Activated naive CD8-positive, alpha-beta T cell treated with anti-CD3 and anti-CD28 coated beads for 36 hours (primary cell): Measurements from ENCODE around the gene CEMIP. TPM values are rescaled to one million over a fixed set of nuclear protein-coding genes. Genes with fewer than 3 reads are reported as not detected.

Source experiments
- DNase-seq: peaks from one replicate; pipeline ENCODE4 v3.0.0; 2021
- H3K27ac Mint-ChIP-seq: one replicate; pipeline ENCODE4 v1.8.0; 2022; ENCODE audit warnings: mild to moderate bottlenecking, moderate library complexity, mixed read lengths
- H3K27me3 Mint-ChIP-seq: one replicate; pipeline ENCODE4 v1.8.0; 2022; ENCODE audit warnings: mild to moderate bottlenecking, mixed read lengths
- H3K36me3 Mint-ChIP-seq: one replicate; pipeline ENCODE4 v1.8.0; 2021; ENCODE audit warnings: mild to moderate bottlenecking, mixed read lengths
- H3K4me1 Mint-ChIP-seq: one replicate; pipeline ENCODE4 v1.8.0; 2021; ENCODE audit warnings: mixed read lengths
- H3K4me3 Mint-ChIP-seq: one replicate; pipeline ENCODE4 v1.8.0; 2022; ENCODE audit warnings: mild to moderate bottlenecking, moderate library complexity, mixed read lengths
- H3K9me3 Mint-ChIP-seq: one replicate; pipeline ENCODE4 v1.8.0; 2022; ENCODE audit warnings: mixed read lengths
- total RNA-seq, 2 experiments: library from RNA; stranded (reverse); gene quantifications; one replicate each; pipeline ENCODE4 v1.2.3, GENCODE V29; 2021

CEMIP gene
- total RNA-seq, 2 experiments from 2014 or later = not detected

GRCh38 chr15:80934761-80935221 is 155.6 kb downstream of the CEMIP start:
- DNase-seq = no peak
- no peaks in the 10 kb centered on the region for H3K9me3 Mint-ChIP-seq
- H3K4me3 Mint-ChIP-seq = no peak overlapping the region
- peaks cover 6% of the 10 kb centered on the region for H3K36me3 Mint-ChIP-seq
- H3K27me3 Mint-ChIP-seq = no peaks in the 10 kb centered on the region
- H3K27ac Mint-ChIP-seq = no peak overlapping the region
- H3K4me1 Mint-ChIP-seq = peaks cover 5% of the 10 kb centered on the region

GRCh38 chr15:80936288-80937078 is 157.3 kb downstream of the CEMIP start:
- Mint-ChIP-seq H3K27me3 (no peaks in the 10 kb centered on the region), H3K4me3 (no peak overlapping the region), H3K27ac (no peak overlapping the region), H3K36me3 (peaks cover 4% of the 10 kb centered on the region), H3K9me3 (no peaks in the 10 kb centered on the region), H3K4me1 (peaks cover 5% of the 10 kb centered on the region)
- DNase-seq = no peak

GRCh38 chr15:80937718-80938117 is 158.5 kb downstream of the CEMIP start:
- no peak for DNase-seq
- Mint-ChIP-seq H3K36me3 (peaks cover 4% of the 10 kb centered on the region), H3K4me3 (no peak overlapping the region), H3K4me1 (peaks cover 5% of the 10 kb centered on the region), H3K9me3 (no peaks in the 10 kb centered on the region), H3K27me3 (no peaks in the 10 kb centered on the region), H3K27ac (no peak overlapping the region)

- no peak for DNase-seq
- H3K36me3 Mint-ChIP-seq = peaks cover 10% of the 10 kb centered on the region
- no peaks in the 10 kb centered on the region for H3K27me3 Mint-ChIP-seq
- H3K9me3 Mint-ChIP-seq = no peaks in the 10 kb centered on the region
- H3K4me1 Mint-ChIP-seq = peaks cover 5% of the 10 kb centered on the region
- no peak overlapping the region for H3K27ac Mint-ChIP-seq
- H3K4me3 Mint-ChIP-seq = no peak overlapping the region
Observed at GRCh38 chr15:80939216-80939615, 160.0 kb downstream of the CEMIP start.

- H3K4me3 Mint-ChIP-seq = no peak overlapping the region
- H3K27ac Mint-ChIP-seq = no peak overlapping the region
- H3K27me3 Mint-ChIP-seq = no peaks in the 10 kb centered on the region
- DNase-seq = no peak
- peaks cover 7% of the 10 kb centered on the region for H3K36me3 Mint-ChIP-seq
- no peaks in the 10 kb centered on the region for H3K9me3 Mint-ChIP-seq
- no peaks in the 10 kb centered on the region for H3K4me1 Mint-ChIP-seq
Observed at GRCh38 chr15:80940331-80940730, 161.2 kb downstream of the CEMIP start.

- Mint-ChIP-seq H3K4me1 (no peaks in the 10 kb centered on the region), H3K9me3 (no peaks in the 10 kb centered on the region), H3K27ac (no peak overlapping the region), H3K27me3 (no peaks in the 10 kb centered on the region), H3K36me3 (peaks cover 7% of the 10 kb centered on the region), H3K4me3 (no peak overlapping the region)
- no peak for DNase-seq
Observed at GRCh38 chr15:80940851-80941250, 161.7 kb downstream of the CEMIP start.

GRCh38 chr15:80942266-80942665 is 163.1 kb downstream of the CEMIP start:
- Mint-ChIP-seq H3K4me1 (no peaks in the 10 kb centered on the region), H3K4me3 (no peak overlapping the region), H3K36me3 (peaks cover 8% of the 10 kb centered on the region), H3K9me3 (no peaks in the 10 kb centered on the region), H3K27me3 (no peaks in the 10 kb centered on the region), H3K27ac (no peak overlapping the region)
- no peak for DNase-seq

GRCh38 chr15:80942746-80943565 is 163.8 kb downstream of the CEMIP start:
- H3K27me3 Mint-ChIP-seq = no peaks in the 10 kb centered on the region
- no peak overlapping the region for H3K27ac Mint-ChIP-seq
- no peaks in the 10 kb centered on the region for H3K4me1 Mint-ChIP-seq
- H3K4me3 Mint-ChIP-seq = no peak overlapping the region
- H3K9me3 Mint-ChIP-seq = no peaks in the 10 kb centered on the region
- no peak for DNase-seq
- H3K36me3 Mint-ChIP-seq = peaks cover 11% of the 10 kb centered on the region

GRCh38 chr15:80944818-80945217 is 165.6 kb downstream of the CEMIP start:
- no peak for DNase-seq
- H3K4me3 Mint-ChIP-seq = no peak overlapping the region
- no peaks in the 10 kb centered on the region for H3K4me1 Mint-ChIP-seq
- H3K9me3 Mint-ChIP-seq = no peaks in the 10 kb centered on the region
- no peak overlapping the region for H3K27ac Mint-ChIP-seq
- H3K27me3 Mint-ChIP-seq = no peaks in the 10 kb centered on the region
- peaks cover 13% of the 10 kb centered on the region for H3K36me3 Mint-ChIP-seq

- H3K4me1 Mint-ChIP-seq = peaks cover under 1% of the 10 kb centered on the region
- no peaks in the 10 kb centered on the region for H3K27me3 Mint-ChIP-seq
- H3K9me3 Mint-ChIP-seq = no peaks in the 10 kb centered on the region
- peaks cover 13% of the 10 kb centered on the region for H3K36me3 Mint-ChIP-seq
- no peak for DNase-seq
- no peak overlapping the region for H3K27ac Mint-ChIP-seq
- no peak overlapping the region for H3K4me3 Mint-ChIP-seq
Observed at GRCh38 chr15:80945605-80946004, 166.4 kb downstream of the CEMIP start.

GRCh38 chr15:80946576-80946975 is 167.4 kb downstream of the CEMIP start:
- Mint-ChIP-seq H3K9me3 (no peaks in the 10 kb centered on the region), H3K4me1 (peaks cover 3% of the 10 kb centered on the region), H3K27ac (no peak overlapping the region), H3K36me3 (peaks cover 18% of the 10 kb centered on the region), H3K27me3 (no peaks in the 10 kb centered on the region), H3K4me3 (no peak overlapping the region)
- no peak for DNase-seq

- H3K4me1 Mint-ChIP-seq = peaks cover 3% of the 10 kb centered on the region
- no peak for DNase-seq
- peaks cover 14% of the 10 kb centered on the region for H3K36me3 Mint-ChIP-seq
- H3K9me3 Mint-ChIP-seq = no peaks in the 10 kb centered on the region
- no peak overlapping the region for H3K27ac Mint-ChIP-seq
- no peak overlapping the region for H3K4me3 Mint-ChIP-seq
- no peaks in the 10 kb centered on the region for H3K27me3 Mint-ChIP-seq
Observed at GRCh38 chr15:80948651-80949292, 169.6 kb downstream of the CEMIP start.

GRCh38 chr15:80949756-80950155 is 170.6 kb downstream of the CEMIP start:
- H3K27ac Mint-ChIP-seq = no peak overlapping the region
- DNase-seq = no peak
- peaks cover 12% of the 10 kb centered on the region for H3K36me3 Mint-ChIP-seq
- H3K4me3 Mint-ChIP-seq = no peak overlapping the region
- no peaks in the 10 kb centered on the region for H3K9me3 Mint-ChIP-seq
- peaks cover 3% of the 10 kb centered on the region for H3K4me1 Mint-ChIP-seq
- H3K27me3 Mint-ChIP-seq = no peaks in the 10 kb centered on the region

- no peak for DNase-seq
- Mint-ChIP-seq H3K27me3 (no peaks in the 10 kb centered on the region), H3K4me3 (no peak overlapping the region)
Observed at GRCh38 chr15:80950291-80951078, 171.3 kb downstream of the CEMIP start.

More at GRCh38 chr15:80950291-80951078, 171.3 kb downstream of the CEMIP start:
- peaks cover 13% of the 10 kb centered on the region for H3K36me3 Mint-ChIP-seq
- no peaks in the 10 kb centered on the region for H3K9me3 Mint-ChIP-seq
- H3K27ac Mint-ChIP-seq = no peak overlapping the region
- H3K4me1 Mint-ChIP-seq = peaks cover 5% of the 10 kb centered on the region
